ENCODE results near the gene TRMT13. TPM values are rescaled to one million over a fixed set of nuclear protein-coding genes. Genes with fewer than 3 reads are reported as not detected.

The TRMT13 gene
- total RNA-seq, 1 experiment from 2014 or later: 14.5 TPM

- DNase-seq: no peak
- Mint-ChIP-seq H3K9me3 (ENCODE audit: unreplicated experiment) (no peaks in the 10 kb centered on the region), H3K4me1 (ENCODE audit: low read depth, unreplicated experiment) (peaks cover 13% of the 10 kb centered on the region), H3K4me3 (ENCODE audit: unreplicated experiment) (no peak overlapping the region), H3K36me3 (ENCODE audit: insufficient read depth, unreplicated experiment) (peaks cover 33% of the 10 kb centered on the region), H3K27me3 (ENCODE audit: insufficient read depth, unreplicated experiment) (no peaks in the 10 kb centered on the region), H3K27ac (ENCODE audit: unreplicated experiment) (peak overlapping the region; percentile 33)
- H3K4me3 ChIP-seq (ENCODE audit: low read depth, low read length): no peak overlapping the region
- H3K27me3 ChIP-seq (replicated peaks; ENCODE audit: control insufficient read depth, insufficient read depth, low read length): no peaks in the 10 kb centered on the region
- no peaks in the 10 kb centered on the region for H3K4me1 ChIP-seq
- POLR2A ChIA-PET: no interaction called here
- no peaks in the 10 kb centered on the region for H3K36me3 ChIP-seq (ENCODE audit: control insufficient read depth, insufficient read depth, low read length)
- TF ChIP-seq CTCF (IDR thresholded peaks at IDR 0.05; ENCODE audit: insufficient read depth in 1 of 2, low read depth in 1 of 2, low read length in 1 of 2, severe bottlenecking in 1 of 2, unreplicated experiment in 1 of 2): no peak
- no peaks in the 10 kb centered on the region for H3K9me3 ChIP-seq
- no TSS peak for BruUV-seq (replicated peaks)
- intact Hi-C loops (cut with micrococcal nuclease; ENCODE audit: unreplicated experiment): no loop called here
- CTCF ChIA-PET: no interaction called here
Observed at GRCh38 chr1:100145116-100145515, 12.2 kb downstream of the TRMT13 start.

- intact Hi-C loops (cut with micrococcal nuclease; ENCODE audit: unreplicated experiment): no loop called here
Observed at GRCh38 chr1:100146958-100147357, 14.0 kb downstream of the TRMT13 start.

GRCh38 chr1:100147875-100148274 lies 14.9 kb downstream of the TRMT13 start:
- no peaks in the 10 kb centered on the region for H3K27me3 Mint-ChIP-seq (ENCODE audit: insufficient read depth, unreplicated experiment)
- no peak overlapping the region for H3K4me3 Mint-ChIP-seq (ENCODE audit: unreplicated experiment)
- H3K4me1 ChIP-seq: no peaks in the 10 kb centered on the region
- peaks cover 7% of the 10 kb centered on the region for H3K4me1 Mint-ChIP-seq (ENCODE audit: low read depth, unreplicated experiment)
- no peak overlapping the region for H3K27ac Mint-ChIP-seq (ENCODE audit: unreplicated experiment)
- H3K9me3 ChIP-seq: no peaks in the 10 kb centered on the region
- H3K9me3 Mint-ChIP-seq (ENCODE audit: unreplicated experiment): no peaks in the 10 kb centered on the region
- no peaks in the 10 kb centered on the region for H3K27me3 ChIP-seq (replicated peaks; ENCODE audit: control insufficient read depth, insufficient read depth, low read length)
- no peak for TF ChIP-seq CTCF (IDR thresholded peaks at IDR 0.05; ENCODE audit: insufficient read depth in 1 of 2, low read depth in 1 of 2, low read length in 1 of 2, severe bottlenecking in 1 of 2, unreplicated experiment in 1 of 2)
- intact Hi-C loops (cut with micrococcal nuclease; ENCODE audit: unreplicated experiment): no loop called here
- POLR2A ChIA-PET: no interaction called here
- H3K36me3 ChIP-seq (ENCODE audit: control insufficient read depth, insufficient read depth, low read length): no peaks in the 10 kb centered on the region
- no TSS peak for BruUV-seq (replicated peaks)
- CTCF ChIA-PET: no interaction called here
- H3K36me3 Mint-ChIP-seq (ENCODE audit: insufficient read depth, unreplicated experiment): peaks cover 27% of the 10 kb centered on the region
- H3K4me3 ChIP-seq (ENCODE audit: low read depth, low read length): no peak overlapping the region
- DNase-seq: no peak

More at GRCh38 chr1:100146958-100147357, 14.0 kb downstream of the TRMT13 start:
- Mint-ChIP-seq H3K27ac (ENCODE audit: unreplicated experiment) (no peak overlapping the region), H3K36me3 (ENCODE audit: insufficient read depth, unreplicated experiment) (peaks cover 35% of the 10 kb centered on the region), H3K27me3 (ENCODE audit: insufficient read depth, unreplicated experiment) (no peaks in the 10 kb centered on the region), H3K4me3 (ENCODE audit: unreplicated experiment) (no peak overlapping the region), H3K9me3 (ENCODE audit: unreplicated experiment) (no peaks in the 10 kb centered on the region), H3K4me1 (ENCODE audit: low read depth, unreplicated experiment) (peaks cover 13% of the 10 kb centered on the region)
- no peaks in the 10 kb centered on the region for H3K9me3 ChIP-seq
- no peak overlapping the region for H3K4me3 ChIP-seq (ENCODE audit: low read depth, low read length)
- POLR2A ChIA-PET: no interaction called here
- no TSS peak for BruUV-seq (replicated peaks)
- CTCF ChIA-PET: no interaction called here
- no peaks in the 10 kb centered on the region for H3K36me3 ChIP-seq (ENCODE audit: control insufficient read depth, insufficient read depth, low read length)
- no peaks in the 10 kb centered on the region for H3K27me3 ChIP-seq (replicated peaks; ENCODE audit: control insufficient read depth, insufficient read depth, low read length)
- no peak for TF ChIP-seq CTCF (IDR thresholded peaks at IDR 0.05; ENCODE audit: insufficient read depth in 1 of 2, low read depth in 1 of 2, low read length in 1 of 2, severe bottlenecking in 1 of 2, unreplicated experiment in 1 of 2)
- no peaks in the 10 kb centered on the region for H3K4me1 ChIP-seq
- no peak for DNase-seq

Data from Caco-2 (cell line).